ENCODE data around the gene MAGOHB. TPM values are rescaled to one million over a fixed set of nuclear protein-coding genes. Genes with fewer than 3 reads are reported as not detected.

MAGOHB gene
- total RNA-seq, 1 donor from 2014 or later: 48.3 TPM

GRCh38 chr12:10601860-10602259, 11.5 kb downstream of the MAGOHB start:
- Mint-ChIP-seq H3K27me3 (no peaks in the 10 kb centered on the region), H3K36me3 (ENCODE audit: insufficient read depth) (peaks cover 3% of the 10 kb centered on the region)
- no peak for TF ChIP-seq CTCF (IDR thresholded peaks at IDR 0.05; ENCODE audit: unreplicated experiment)

GRCh38 chr12:10600988-10601387, 12.4 kb downstream of the MAGOHB start:
- TF ChIP-seq CTCF (IDR thresholded peaks at IDR 0.05; ENCODE audit: unreplicated experiment): no peak
- Mint-ChIP-seq H3K4me3 (ENCODE audit: low read depth) (no peak overlapping the region), H3K27me3 (no peaks in the 10 kb centered on the region), H3K9me3 (ENCODE audit: low read depth) (no peaks in the 10 kb centered on the region), H3K27ac (no peak overlapping the region), H3K36me3 (ENCODE audit: insufficient read depth) (peaks cover 1% of the 10 kb centered on the region), H3K4me1 (ENCODE audit: low read depth) (no peaks in the 10 kb centered on the region)
- DNase-seq (ENCODE audit: low spot score, unreplicated experiment): no peak

More at GRCh38 chr12:10601860-10602259, 11.5 kb downstream of the MAGOHB start:
- DNase-seq (ENCODE audit: low spot score, unreplicated experiment): no peak
- no peak overlapping the region for H3K27ac Mint-ChIP-seq
- H3K4me3 Mint-ChIP-seq (ENCODE audit: low read depth): no peak overlapping the region
- no peaks in the 10 kb centered on the region for H3K9me3 Mint-ChIP-seq (ENCODE audit: low read depth)
- no peaks in the 10 kb centered on the region for H3K4me1 Mint-ChIP-seq (ENCODE audit: low read depth)

- Mint-ChIP-seq H3K4me1 (ENCODE audit: low read depth) (no peaks in the 10 kb centered on the region), H3K9me3 (ENCODE audit: low read depth) (no peaks in the 10 kb centered on the region), H3K27ac (no peak overlapping the region), H3K36me3 (ENCODE audit: insufficient read depth) (no peaks in the 10 kb centered on the region), H3K27me3 (no peaks in the 10 kb centered on the region), H3K4me3 (ENCODE audit: low read depth) (no peak overlapping the region)
- no peak for TF ChIP-seq CTCF (IDR thresholded peaks at IDR 0.05; ENCODE audit: unreplicated experiment)
- no peak for DNase-seq (ENCODE audit: low spot score, unreplicated experiment)
Observed at GRCh38 chr12:10595881-10596280, 17.5 kb downstream of the MAGOHB start.

GRCh38 chr12:10590966-10591365, 22.4 kb downstream of the MAGOHB start:
- Mint-ChIP-seq H3K27ac (no peak overlapping the region), H3K4me1 (ENCODE audit: low read depth) (no peaks in the 10 kb centered on the region), H3K27me3 (no peaks in the 10 kb centered on the region), H3K9me3 (ENCODE audit: low read depth) (no peaks in the 10 kb centered on the region), H3K36me3 (ENCODE audit: insufficient read depth) (peaks cover 3% of the 10 kb centered on the region), H3K4me3 (ENCODE audit: low read depth) (no peak overlapping the region)
- no peak for DNase-seq (ENCODE audit: low spot score, unreplicated experiment)
- no peak for TF ChIP-seq CTCF (IDR thresholded peaks at IDR 0.05; ENCODE audit: unreplicated experiment)

- Mint-ChIP-seq H3K4me1 (ENCODE audit: low read depth) (no peaks in the 10 kb centered on the region), H3K9me3 (ENCODE audit: low read depth) (peaks cover 25% of the 10 kb centered on the region), H3K4me3 (ENCODE audit: low read depth) (no peak overlapping the region), H3K36me3 (ENCODE audit: insufficient read depth) (peaks cover 33% of the 10 kb centered on the region), H3K27me3 (no peaks in the 10 kb centered on the region), H3K27ac (no peak overlapping the region)
- DNase-seq (ENCODE audit: low spot score, unreplicated experiment): no peak
- TF ChIP-seq CTCF (IDR thresholded peaks at IDR 0.05; ENCODE audit: unreplicated experiment): no peak
Observed at GRCh38 chr12:10584415-10584814, 29.0 kb downstream of the MAGOHB start.
